Endothelial cell (in vitro differentiated cells): ENCODE data around the gene NSMF. TPM values are rescaled to one million over a fixed set of nuclear protein-coding genes. Genes with fewer than 3 reads are reported as not detected.
A peak's percentile ranks its signal among the peaks of the same experiment; 100 is the strongest.

Experiments
- DNase-seq: peaks from one replicate; pipeline ENCODE4 v3.0.0; 2021; ENCODE audit warnings: low spot score
- H3K27ac Mint-ChIP-seq: one replicate; pipeline ENCODE4 v1.8.0; 2021; ENCODE audit warnings: mixed read lengths, inconsistent platforms; ENCODE audit not compliant: unreplicated experiment
- H3K27me3 Mint-ChIP-seq: one replicate; pipeline ENCODE4 v1.8.0; 2021; ENCODE audit warnings: mild to moderate bottlenecking, moderate library complexity, mixed read lengths, inconsistent platforms; ENCODE audit not compliant: unreplicated experiment
- H3K36me3 Mint-ChIP-seq: one replicate; pipeline ENCODE4 v1.8.0; 2021; ENCODE audit warnings: mild to moderate bottlenecking, low read depth, mixed read lengths, inconsistent platforms; ENCODE audit not compliant: unreplicated experiment
- H3K4me1 Mint-ChIP-seq: one replicate; pipeline ENCODE4 v1.8.0; 2021; ENCODE audit warnings: mild to moderate bottlenecking, mixed read lengths, inconsistent platforms; ENCODE audit not compliant: unreplicated experiment
- H3K4me3 Mint-ChIP-seq: one replicate; pipeline ENCODE4 v1.8.0; 2021; ENCODE audit warnings: mild to moderate bottlenecking, mixed read lengths, inconsistent platforms; ENCODE audit not compliant: unreplicated experiment
- H3K9me3 Mint-ChIP-seq: one replicate; pipeline ENCODE4 v1.8.0; 2021; ENCODE audit warnings: mixed read lengths, inconsistent platforms; ENCODE audit not compliant: unreplicated experiment
- CTCF ChIP-seq: fragments of 200-600 bp; sonication (generic); IDR thresholded peaks from one replicate; pipeline ENCODE4 v1.5.0; 2021; ENCODE audit warnings: antibody characterized with exemption; ENCODE audit not compliant: unreplicated experiment
- total RNA-seq: library from RNA; stranded (reverse); fragmentation: NEBNext Ultra II Directional; extraction: Animal tissue kit (Norgen Biotek cat#: 25700); gene quantifications from one replicate; pipeline ENCODE4 v1.2.1, GENCODE V29; 2021; ENCODE audit not compliant: unreplicated experiment

NSMF gene
- total RNA-seq, 1 donor from 2014 or later: 43.0 TPM

GRCh38 chr9:137446851-137447471 lies 12.2 kb downstream of the NSMF start:
- Mint-ChIP-seq H3K4me3 (no peak overlapping the region), H3K4me1 (peaks cover under 1% of the 10 kb centered on the region), H3K27me3 (peaks cover 14% of the 10 kb centered on the region), H3K27ac (no peak overlapping the region), H3K36me3 (peaks cover 1% of the 10 kb centered on the region), H3K9me3 (no peaks in the 10 kb centered on the region)
- DNase-seq: no peak
- TF ChIP-seq CTCF: no peak

- no peak overlapping the region for H3K27ac Mint-ChIP-seq
- peaks cover 3% of the 10 kb centered on the region for H3K36me3 Mint-ChIP-seq
- peaks cover 2% of the 10 kb centered on the region for H3K4me1 Mint-ChIP-seq
- no peak overlapping the region for H3K4me3 Mint-ChIP-seq
- peaks cover 16% of the 10 kb centered on the region for H3K27me3 Mint-ChIP-seq
- no peak for DNase-seq
- TF ChIP-seq CTCF: no peak
- no peaks in the 10 kb centered on the region for H3K9me3 Mint-ChIP-seq
Measured at GRCh38 chr9:137445930-137446431, 13.2 kb downstream of the NSMF start.

- Mint-ChIP-seq H3K36me3 (peaks cover 3% of the 10 kb centered on the region), H3K27ac (no peak overlapping the region), H3K9me3 (no peaks in the 10 kb centered on the region), H3K27me3 (peaks cover 16% of the 10 kb centered on the region), H3K4me1 (peaks cover 2% of the 10 kb centered on the region), H3K4me3 (no peak overlapping the region)
- TF ChIP-seq CTCF: peak; percentile 87
- DNase-seq: peak; percentile 84
Measured at GRCh38 chr9:137445275-137445807, 13.8 kb downstream of the NSMF start.

DNA sequence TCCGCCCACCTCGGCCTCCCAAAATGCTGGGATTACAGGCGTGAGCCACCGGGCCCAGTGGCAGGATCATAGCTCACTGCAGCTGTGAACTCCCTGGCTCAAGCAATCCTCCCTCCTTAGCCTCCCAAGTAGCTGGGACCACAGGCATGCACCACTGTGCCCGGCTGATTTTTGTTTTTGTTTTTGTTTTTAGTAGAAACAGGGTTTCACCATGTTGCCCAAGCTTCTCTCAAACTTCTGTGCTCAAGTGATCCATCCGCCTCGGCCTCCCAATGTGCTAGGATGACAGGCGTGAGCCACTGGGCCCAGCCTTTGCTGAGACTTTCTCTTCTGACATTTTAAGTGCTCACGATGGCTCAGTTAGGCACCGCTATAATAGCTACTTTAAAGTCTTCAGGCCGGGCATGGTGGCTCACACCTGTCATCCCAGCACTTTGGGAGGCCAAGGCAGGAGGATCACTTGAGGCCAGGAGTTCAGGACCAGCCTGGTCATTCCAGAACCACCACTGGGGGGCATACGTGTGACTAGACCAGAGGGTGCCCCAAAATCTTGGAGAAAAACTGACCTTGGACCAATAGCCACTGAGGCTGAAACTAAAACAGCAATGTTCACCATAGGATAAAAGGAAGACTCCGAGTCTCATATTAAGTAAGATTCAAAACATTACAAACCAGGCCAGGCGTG lies 14.9 kb downstream of the NSMF start:
- H3K36me3 Mint-ChIP-seq: peaks cover 3% of the 10 kb centered on the region
- no peak overlapping the region for H3K27ac Mint-ChIP-seq
- no peak overlapping the region for H3K4me3 Mint-ChIP-seq
- H3K27me3 Mint-ChIP-seq: peaks cover 16% of the 10 kb centered on the region
- no peak for TF ChIP-seq CTCF
- DNase-seq: no peak
- H3K4me1 Mint-ChIP-seq: peaks cover 2% of the 10 kb centered on the region
- no peaks in the 10 kb centered on the region for H3K9me3 Mint-ChIP-seq

GRCh38 chr9:137441935-137442321 lies 17.2 kb downstream of the NSMF start:
- H3K9me3 Mint-ChIP-seq: no peaks in the 10 kb centered on the region
- no peak for DNase-seq
- no peak for TF ChIP-seq CTCF
- H3K36me3 Mint-ChIP-seq: peaks cover 3% of the 10 kb centered on the region
- peaks cover 11% of the 10 kb centered on the region for H3K27me3 Mint-ChIP-seq
- peak overlapping the region; percentile 80 for H3K4me3 Mint-ChIP-seq
- H3K4me1 Mint-ChIP-seq: peaks cover 2% of the 10 kb centered on the region
- peak overlapping the region; percentile 73 for H3K27ac Mint-ChIP-seq
